Neural cell (in vitro differentiated cells): Measurements from ENCODE around the gene FOXF1. TPM values are rescaled to one million over a fixed set of nuclear protein-coding genes. Genes with fewer than 3 reads are reported as not detected.

Experiments used
- H2AFZ ChIP-seq: fragments of 200-600, 300-800 bp; sonication (generic), shearing (Covaris generic); 2 replicates; pipeline ENCODE4 v1.6.0; 2014; ENCODE audit warnings: low read depth, mild to moderate bottlenecking, antibody characterized with exemption, low read length, moderate library complexity
- H3F3A ChIP-seq: fragments of 200-600 bp; shearing (Covaris generic); 2 replicates; pipeline ENCODE4 v1.6.1; 2016; ENCODE audit warnings: mild to moderate bottlenecking, moderate library complexity, mixed read lengths, antibody characterized with exemption, low read length; ENCODE audit not compliant: insufficient read depth, poor library complexity, severe bottlenecking
- H3K27ac ChIP-seq: fragments of 200-600, 300-800 bp; sonication (generic), shearing (Covaris generic); 2 replicates; pipeline ENCODE4 v1.5.1; 2014; ENCODE audit warnings: mild to moderate bottlenecking, low read length, moderate library complexity
- H3K27me3 ChIP-seq: fragments of 300-800, 200-600 bp; sonication (generic), shearing (Covaris generic); 2 replicates; pipeline ENCODE4 v1.6.0; 2014; ENCODE audit warnings: mild to moderate bottlenecking, low read depth, low read length, moderate library complexity; ENCODE audit not compliant: insufficient read depth
- H3K36me3 ChIP-seq: fragments of 300-800, 200-600 bp; sonication (generic), shearing (Covaris generic); 2 replicates; pipeline ENCODE4 v1.5.1; 2014; ENCODE audit warnings: mild to moderate bottlenecking, antibody characterized with exemption, low read length, moderate library complexity; ENCODE audit not compliant: insufficient read depth
- H3K4me2 ChIP-seq: fragments of 300-800, 200-600 bp; sonication (generic), shearing (Covaris generic); 2 replicates; pipeline ENCODE4 v1.6.0; 2014; ENCODE audit warnings: mild to moderate bottlenecking, low read length
- H3K4me3 ChIP-seq: fragments of 300-800, 200-600 bp; sonication (generic), shearing (Covaris generic); 2 replicates; pipeline ENCODE4 v1.5.1; 2014; ENCODE audit warnings: mild to moderate bottlenecking, low read length, moderate library complexity
- H3K79me2 ChIP-seq: fragments of 200-600 bp; shearing (Covaris generic); replicated peaks from 2 replicates; pipeline ENCODE4 v1.6.0; 2014; ENCODE audit warnings: mild to moderate bottlenecking, low read length, moderate library complexity; ENCODE audit not compliant: insufficient read depth
- H3K9ac ChIP-seq: fragments of 300-800, 200-600 bp; sonication (generic), shearing (Covaris generic); 2 replicates; pipeline ENCODE4 v1.6.1; 2016; ENCODE audit warnings: mild to moderate bottlenecking, low read length, mixed read lengths
- H3K9me2 ChIP-seq: fragments of 200-600 bp; shearing (Covaris generic); 2 replicates; pipeline ENCODE4 v1.6.1; 2016; ENCODE audit warnings: mild to moderate bottlenecking, low read length, mixed read lengths; ENCODE audit not compliant: insufficient read depth
- H3K9me3 ChIP-seq: fragments of 200-600, 300-800 bp; sonication (generic), shearing (Covaris generic); 2 replicates; pipeline ENCODE4 v1.6.1; 2016; ENCODE audit warnings: mild to moderate bottlenecking, mixed run types, low read length, moderate library complexity, mixed read lengths
- H4K20me1 ChIP-seq: fragments of 200-600 bp; shearing (Covaris generic); 2 replicates; pipeline ENCODE4 v1.6.1; 2016; ENCODE audit warnings: mild to moderate bottlenecking, mixed run types; ENCODE audit not compliant: insufficient read depth
- CTCF ChIP-seq: fragments of 450-650 bp; IDR thresholded peaks from 2 replicates; pipeline ENCODE4 v1.5.1; 2014; ENCODE audit warnings: antibody characterized with exemption, mild to moderate bottlenecking, moderate library complexity; ENCODE audit not compliant: poor library complexity, severe bottlenecking
- EP300 ChIP-seq: fragments of 450-650 bp; conservative IDR thresholded peaks from 2 replicates; pipeline ENCODE4 v1.6.1; 2014; ENCODE audit warnings: antibody characterized with exemption, mild to moderate bottlenecking, moderate library complexity; ENCODE audit not compliant: poor library complexity, severe bottlenecking
- EZH2 ChIP-seq: fragments of 200-600, 300-800 bp; shearing (Covaris generic), sonication (generic); IDR thresholded peaks from 2 replicates; pipeline ENCODE4 v1.6.1; 2014; ENCODE audit warnings: antibody characterized with exemption, low read length, borderline replicate concordance, mild to moderate bottlenecking; ENCODE audit not compliant: insufficient read depth, poor library complexity, severe bottlenecking
- MXI1 ChIP-seq: fragments of 450-650 bp; conservative IDR thresholded peaks from 2 replicates; pipeline ENCODE4 v1.6.1; 2014; ENCODE audit warnings: antibody characterized with exemption, mild to moderate bottlenecking; ENCODE audit not compliant: poor library complexity, severe bottlenecking
- POLR2AphosphoS5 ChIP-seq: IDR thresholded peaks from 2 replicates; pipeline ENCODE4 v1.6.1; 2012
- SMC3 ChIP-seq: fragments of 450-650 bp; conservative IDR thresholded peaks from 2 replicates; pipeline ENCODE4 v1.6.1; 2014; ENCODE audit warnings: antibody characterized with exemption, mild to moderate bottlenecking, moderate library complexity; ENCODE audit not compliant: poor library complexity
- TAF1 ChIP-seq: IDR thresholded peaks from 2 replicates; pipeline ENCODE4 v1.6.1; 2012; ENCODE audit warnings: low read depth
- polyA plus RNA-seq: library from polyadenylated mRNA; depleted of rRNA; stranded (reverse); fragments of >200 nt; gene quantifications from 2 replicates; pipeline ENCODE4 v1.2.3, GENCODE V29; 2014

Gene FOXF1
- polyA plus RNA-seq, 1 donor from 2014 or later = not detected

- peaks cover 100% of the 10 kb centered on the region for H3K27me3 ChIP-seq
- no peaks in the 10 kb centered on the region for H4K20me1 ChIP-seq
- H3K27ac ChIP-seq = no peak overlapping the region
- no peaks in the 10 kb centered on the region for H3K9me2 ChIP-seq
- H3F3A ChIP-seq = no peaks in the 10 kb centered on the region
- no peaks in the 10 kb centered on the region for H3K9me3 ChIP-seq
- H3K9ac ChIP-seq = no peak overlapping the region
- no peaks in the 10 kb centered on the region for H3K79me2 ChIP-seq
- H2AFZ ChIP-seq = no peak overlapping the region
- H3K4me3 ChIP-seq = no peak overlapping the region
- TF ChIP-seq EZH2 (no peak), CTCF (no peak), POLR2AphosphoS5 (no peak), EP300 (no peak), TAF1 (no peak), SMC3 (no peak)
- H3K4me2 ChIP-seq = no peak overlapping the region
- no peaks in the 10 kb centered on the region for H3K36me3 ChIP-seq
Measured at GRCh38 chr16:86496929-86497461, 13.3 kb upstream of the FOXF1 start.

- Histone ChIP-seq H3K9me2 (no peaks in the 10 kb centered on the region), H3K36me3 (no peaks in the 10 kb centered on the region), H4K20me1 (no peaks in the 10 kb centered on the region), H2AFZ (no peak overlapping the region), H3K9ac (no peak overlapping the region), H3F3A (no peaks in the 10 kb centered on the region), H3K4me3 (no peak overlapping the region), H3K79me2 (no peaks in the 10 kb centered on the region), H3K27me3 (peaks cover 100% of the 10 kb centered on the region), H3K27ac (no peak overlapping the region), H3K4me2 (no peak overlapping the region), H3K9me3 (no peaks in the 10 kb centered on the region)
- TF ChIP-seq SMC3 (no peak), EZH2 (peak; percentile 97)
Measured at GRCh38 chr16:86497551-86498021, 12.7 kb upstream of the FOXF1 start.

- Histone ChIP-seq H3K9ac (no peak overlapping the region), H3K79me2 (no peaks in the 10 kb centered on the region), H3K27ac (no peak overlapping the region), H3K4me3 (no peak overlapping the region), H2AFZ (no peak overlapping the region), H3K9me2 (no peaks in the 10 kb centered on the region), H3K36me3 (no peaks in the 10 kb centered on the region), H3K27me3 (peaks cover 100% of the 10 kb centered on the region), H3F3A (no peaks in the 10 kb centered on the region), H3K9me3 (no peaks in the 10 kb centered on the region), H3K4me2 (no peak overlapping the region), H4K20me1 (no peaks in the 10 kb centered on the region)
- no peak for TF ChIP-seq MXI1
- peak; percentile 29 for TF ChIP-seq CTCF
- no peak for TF ChIP-seq EP300
- peak; percentile 25 for TF ChIP-seq POLR2AphosphoS5
- TF ChIP-seq SMC3 = no peak
Measured at GRCh38 chr16:86498155-86498670, 12.1 kb upstream of the FOXF1 start.
